Panc1 (cell line): ENCODE data around the gene MYLK2. TPM values are rescaled to one million over a fixed set of nuclear protein-coding genes. Genes with fewer than 3 reads are reported as not detected.

Experiments used
- ATAC-seq: fragments of 200-7000 bp; cut with Tn5 transposase; 2 replicates; pipeline ENCODE4 v1.9.1; 2020; ENCODE audit warnings: mild to moderate bottlenecking, moderate library complexity
- BruUV-seq: library from RNA; stranded (reverse); fragments of 400-500 nt; replicated peaks from 2 replicates; lab custom pipeline; 2021; lab: Mats Ljungman, UMichigan
- CTCF ChIA-PET: fragments of 300-600 bp; sonication (Branson Sonifier 250); formaldehyde crosslinking; loops from one replicate; lab custom pipeline; 2022; ENCODE audit warnings: antibody characterized with exemption; lab: Charles Lee
- POLR2A ChIA-PET: fragments of 300-600 bp; sonication (Branson Sonifier 250); formaldehyde crosslinking; loops from one replicate; lab custom pipeline; 2022; ENCODE audit warnings: antibody characterized with exemption; lab: Charles Lee
- DNase-seq: peaks from one replicate; pipeline ENCODE4 v3.0.0-alpha.2; 2010; ENCODE audit warnings: low read depth, low spot score
- H3K27ac ChIP-seq: 2 replicates; pipeline ENCODE4 v1.5.1; 2011; ENCODE audit warnings: mild to moderate bottlenecking, low read length, inconsistent platforms
- H3K27me3 ChIP-seq: fragments of 200-500 bp; sonication (Bioruptor generic); 2 replicates; pipeline ENCODE4 v1.6.0; 2014; ENCODE audit warnings: low read length, inconsistent platforms; ENCODE audit not compliant: control insufficient read depth, insufficient read depth
- H3K36me3 ChIP-seq: fragments of 200-500 bp; sonication (Bioruptor generic); 2 replicates; pipeline ENCODE4 v1.5.1; 2014; ENCODE audit warnings: inconsistent platforms, mild to moderate bottlenecking, low read length, moderate library complexity; ENCODE audit not compliant: control insufficient read depth, insufficient read depth
- H3K4me1 ChIP-seq: 2 replicates; pipeline ENCODE4 v1.5.1; 2011; ENCODE audit warnings: inconsistent platforms, mild to moderate bottlenecking, low read length, moderate library complexity; ENCODE audit not compliant: control insufficient read depth, insufficient read depth
- H3K4me3 ChIP-seq, 2 experiments: 2 replicates each; pipeline ENCODE4 v1.5.1; 2011 to 2012; ENCODE audit warnings: low read depth in 2 of 2, low read length in 2 of 2, mild to moderate bottlenecking in 2 of 2, inconsistent platforms in 1 of 2, moderate library complexity in 1 of 2
- H3K9me3 ChIP-seq: fragments of 200-500 bp; sonication (Bioruptor generic); 2 replicates; pipeline ENCODE4 v1.5.1; 2014; ENCODE audit warnings: low read depth, mild to moderate bottlenecking, inconsistent platforms, low read length, moderate library complexity; ENCODE audit not compliant: control insufficient read depth, insufficient read depth
- CTCF ChIP-seq: fragments of 450-650 bp; IDR thresholded peaks from 2 replicates; pipeline ENCODE4 v1.5.1; 2017; ENCODE audit warnings: mild to moderate bottlenecking
- POLR2AphosphoS5 ChIP-seq: IDR thresholded peaks from 2 replicates; pipeline ENCODE4 v1.6.1; 2012; ENCODE audit warnings: mild to moderate bottlenecking, low read depth, low read length, moderate library complexity
- SIN3A ChIP-seq: IDR thresholded peaks from 2 replicates; pipeline ENCODE4 v1.6.1; 2012; ENCODE audit warnings: low read depth, mild to moderate bottlenecking, low read length, moderate library complexity, borderline replicate concordance; ENCODE audit not compliant: insufficient read depth
- TCF7L2 ChIP-seq: IDR thresholded peaks from 2 replicates; pipeline ENCODE4 v1.6.1; 2011; ENCODE audit warnings: mild to moderate bottlenecking, low read depth, low read length, inconsistent platforms
- in situ Hi-C: cut with HindIII; loops from 2 replicates; pipeline ENCODE4 v1.10.0; 2016; ENCODE audit warnings: low sequenced_read_pairs, low pct_unique_long_range_greater_than_20kb
- intact Hi-C: fragments of 100-400 bp; cut with micrococcal nuclease; formaldehyde crosslinking; loops from one replicate; pipeline ENCODE4 v1.10.0; 2022; ENCODE audit not compliant: unreplicated experiment
- total RNA-seq: library from RNA; stranded (reverse); gene quantifications from one replicate; pipeline ENCODE4 v1.2.1, GENCODE V29; 2021; ENCODE audit not compliant: unreplicated experiment
- TF ChIP-seq, protein P1 (sequence below), 2 experiments: IDR thresholded peaks; 2 replicates each; pipeline ENCODE4 v1.6.1; 2011 to 2012; ENCODE audit warnings: low read depth in 2 of 2, control low read depth in 1 of 2, low read length in 1 of 2, mild to moderate bottlenecking in 1 of 2, moderate library complexity in 1 of 2; ENCODE audit not compliant: insufficient read depth in 1 of 2

MYLK2 gene
- total RNA-seq, 1 experiment from 2014 or later = 0.87 TPM

DNA sequence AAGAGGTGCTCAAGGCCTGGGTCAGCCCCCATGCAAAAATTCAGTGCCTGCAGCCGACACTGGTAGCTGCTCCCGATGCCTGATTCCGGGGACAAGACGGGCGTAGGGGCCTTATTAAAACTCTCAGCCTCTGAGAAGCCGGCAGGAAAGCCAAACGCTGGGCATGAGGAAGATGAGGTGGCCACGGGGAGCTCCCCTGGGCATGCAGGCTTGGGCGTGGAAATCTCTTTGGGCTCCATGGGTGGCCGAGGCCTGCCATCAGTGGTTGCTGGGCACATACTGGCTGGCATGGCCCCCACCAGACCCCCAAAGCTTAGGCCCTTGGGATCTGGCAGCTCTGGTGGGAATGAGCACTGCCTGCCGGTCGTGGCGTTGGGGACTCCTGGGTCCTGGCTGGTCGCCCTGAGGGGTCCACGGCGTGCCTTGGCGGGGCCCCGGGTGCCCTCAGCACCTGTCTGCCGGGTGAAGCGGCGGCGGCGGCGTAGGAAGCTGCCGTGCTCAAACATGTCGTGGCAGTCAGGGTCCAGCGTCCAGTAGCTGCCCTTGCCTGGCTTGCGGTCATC, 25.7 kb downstream of the MYLK2 start:
- ChIA-PET CTCF (interaction anchor here (1.1 to 2.5 kb wide), 2 partner anchors 11 to 107 kb away, joined by 3 to 9 read pairs; partner anchors contain the start of gene PDRG1), POLR2A (no interaction called here)
- H3K36me3 ChIP-seq = no peaks in the 10 kb centered on the region
- H3K27me3 ChIP-seq = no peaks in the 10 kb centered on the region
- H3K4me3 ChIP-seq = peak overlapping the region; percentile 3 to 10; a peak in 3 of 4 replicates
- no TSS peak for BruUV-seq
- no peak for ATAC-seq
- TF ChIP-seq, protein P1, sequence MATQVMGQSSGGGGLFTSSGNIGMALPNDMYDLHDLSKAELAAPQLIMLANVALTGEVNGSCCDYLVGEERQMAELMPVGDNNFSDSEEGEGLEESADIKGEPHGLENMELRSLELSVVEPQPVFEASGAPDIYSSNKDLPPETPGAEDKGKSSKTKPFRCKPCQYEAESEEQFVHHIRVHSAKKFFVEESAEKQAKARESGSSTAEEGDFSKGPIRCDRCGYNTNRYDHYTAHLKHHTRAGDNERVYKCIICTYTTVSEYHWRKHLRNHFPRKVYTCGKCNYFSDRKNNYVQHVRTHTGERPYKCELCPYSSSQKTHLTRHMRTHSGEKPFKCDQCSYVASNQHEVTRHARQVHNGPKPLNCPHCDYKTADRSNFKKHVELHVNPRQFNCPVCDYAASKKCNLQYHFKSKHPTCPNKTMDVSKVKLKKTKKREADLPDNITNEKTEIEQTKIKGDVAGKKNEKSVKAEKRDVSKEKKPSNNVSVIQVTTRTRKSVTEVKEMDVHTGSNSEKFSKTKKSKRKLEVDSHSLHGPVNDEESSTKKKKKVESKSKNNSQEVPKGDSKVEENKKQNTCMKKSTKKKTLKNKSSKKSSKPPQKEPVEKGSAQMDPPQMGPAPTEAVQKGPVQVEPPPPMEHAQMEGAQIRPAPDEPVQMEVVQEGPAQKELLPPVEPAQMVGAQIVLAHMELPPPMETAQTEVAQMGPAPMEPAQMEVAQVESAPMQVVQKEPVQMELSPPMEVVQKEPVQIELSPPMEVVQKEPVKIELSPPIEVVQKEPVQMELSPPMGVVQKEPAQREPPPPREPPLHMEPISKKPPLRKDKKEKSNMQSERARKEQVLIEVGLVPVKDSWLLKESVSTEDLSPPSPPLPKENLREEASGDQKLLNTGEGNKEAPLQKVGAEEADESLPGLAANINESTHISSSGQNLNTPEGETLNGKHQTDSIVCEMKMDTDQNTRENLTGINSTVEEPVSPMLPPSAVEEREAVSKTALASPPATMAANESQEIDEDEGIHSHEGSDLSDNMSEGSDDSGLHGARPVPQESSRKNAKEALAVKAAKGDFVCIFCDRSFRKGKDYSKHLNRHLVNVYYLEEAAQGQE (IDR thresholded peaks at IDR 0.05; ENCODE audit: insufficient read depth in 1 of 2, low read depth in 2 of 2, low read length in 1 of 2) = no peak
- TF ChIP-seq CTCF (no peak), POLR2AphosphoS5 (no peak), SIN3A (no peak), TCF7L2 (no peak)
- in situ Hi-C loops = no loop called here
- H3K4me1 ChIP-seq = peaks cover 55% of the 10 kb centered on the region
- no peaks in the 10 kb centered on the region for H3K9me3 ChIP-seq
- H3K27ac ChIP-seq = peak overlapping the region; percentile 17; the same call in 1 of the 2 replicates
- no peak for DNase-seq
- intact Hi-C loops = no loop called here

DNA sequence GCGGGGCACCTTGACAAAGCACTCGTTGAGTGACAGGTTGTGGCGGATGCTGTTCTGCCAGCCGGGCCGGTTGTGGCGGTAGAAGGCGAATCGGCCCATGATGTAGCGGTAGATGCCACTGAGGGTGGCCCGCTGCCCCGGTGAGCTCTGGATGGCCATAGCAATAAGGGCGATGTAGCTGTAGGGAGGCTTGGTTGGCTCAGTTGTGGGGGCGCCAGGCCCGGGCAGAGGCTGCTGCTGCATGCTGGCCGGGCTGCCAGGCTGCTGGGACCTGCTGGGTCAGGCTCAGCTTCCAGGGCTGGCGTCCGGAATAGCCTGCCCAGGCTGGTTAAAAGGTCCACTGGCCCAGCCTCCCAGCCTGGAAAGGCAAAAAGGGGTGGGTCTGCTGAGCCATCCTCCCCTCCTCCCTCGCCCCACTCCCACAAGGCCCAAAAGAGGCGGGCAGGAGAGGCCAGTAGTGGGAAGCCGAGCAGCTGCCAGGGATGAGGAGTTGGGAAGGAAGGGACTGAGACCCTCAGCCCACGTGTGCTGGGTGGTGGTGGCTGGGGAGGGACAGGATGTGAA, 26.2 kb downstream of the MYLK2 start, which contains the start of gene FOXS1:
FOXS1 (minus strand) TSS at position 305 of the 564 bp plus-strand sequence; CDS start at position 243, 62 bp downstream.
- H3K4me3 ChIP-seq = peak within 1 kb of the TSS; percentile 3 to 10; a peak in 3 of 4 replicates
- DNase-seq (no peak), ATAC-seq (peak; percentile 26)
- no TSS peak for BruUV-seq
- intact Hi-C loops = no loop called here
- CTCF ChIA-PET = interaction anchor here (1.1 to 2.5 kb wide), 2 partner anchors 12 to 106 kb away, joined by 3 to 9 read pairs; partner anchors contain the start of gene PDRG1
- in situ Hi-C loops = no loop called here
- H3K4me1 ChIP-seq = peaks cover 54% of the 10 kb centered on the region
- TF ChIP-seq SIN3A = no peak
- TF ChIP-seq, protein P1 (IDR thresholded peaks at IDR 0.05; ENCODE audit: insufficient read depth in 1 of 2, low read depth in 2 of 2, low read length in 1 of 2) = peak in 1 of 2 experiments; percentile 37; a peak in 1 of 4 replicates
- TF ChIP-seq TCF7L2 = no peak
- TF ChIP-seq POLR2AphosphoS5 = no peak; the same call in 1 of the 2 replicates
- no peak for TF ChIP-seq CTCF
- H3K9me3 ChIP-seq = no peaks in the 10 kb centered on the region
- peak within 1 kb of the TSS; percentile 84 for H3K27ac ChIP-seq
- no peaks in the 10 kb centered on the region for H3K36me3 ChIP-seq
- POLR2A ChIA-PET = no interaction called here
- no peaks in the 10 kb centered on the region for H3K27me3 ChIP-seq
